HEK293 (cell line): ENCODE results near the gene MACF1.

Source experiments
- CTCF ChIA-PET: fragments of 350-600 bp; formaldehyde crosslinking; extraction: SDS; loops from one replicate; lab custom pipeline; 2021; ENCODE audit warnings: antibody characterized with exemption; lab: Yijun Ruan, JAX
- POLR2A ChIA-PET: fragments of 300-600 bp; formaldehyde crosslinking; extraction: SDS; loops from one replicate; lab custom pipeline; 2020; ENCODE audit warnings: antibody characterized with exemption, inconsistent platforms; lab: Yijun Ruan, JAX
- H3K27ac ChIP-seq: fragments of 200-500 bp; sonication (Bioruptor generic); 2 replicates; pipeline ENCODE4 v1.5.1; 2014; ENCODE audit warnings: low read depth, low read length, control low read depth, inconsistent platforms; ENCODE audit errors: extremely low read depth
- H3K36me3 ChIP-seq, 2 experiments: fragments of 200-500 bp in 1 of 2; sonication (Bioruptor generic) in 1 of 2; 1 replicate in 1 of 2; 2 replicates in 1 of 2; pipeline ENCODE4 v1.5.1; 2014 to 2017; ENCODE audit warnings: inconsistent platforms in 2 of 2, low read length in 2 of 2; ENCODE audit not compliant: control insufficient read depth in 2 of 2, insufficient read depth in 1 of 2
- H3K4me1 ChIP-seq: fragments of 200-500 bp; sonication (Bioruptor generic); 2 replicates; pipeline ENCODE4 v1.5.1; 2014; ENCODE audit warnings: mild to moderate bottlenecking, low read length, inconsistent platforms; ENCODE audit not compliant: control insufficient read depth, insufficient read depth
- H3K4me3 ChIP-seq: 2 replicates; pipeline ENCODE4 v1.5.1; 2011; ENCODE audit warnings: low read depth, mild to moderate bottlenecking, control low read depth, low read length, moderate library complexity
- H3K9me3 ChIP-seq: fragments of 200-500 bp; sonication (Bioruptor generic); 2 replicates; pipeline ENCODE4 v1.5.1; 2014; ENCODE audit warnings: low read depth, low read length, inconsistent platforms; ENCODE audit not compliant: control insufficient read depth, insufficient read depth
- KLF1 ChIP-seq: fragments of 450-650 bp; formaldehyde crosslinking; IDR thresholded peaks from 2 replicates; pipeline ENCODE4 v1.5.1; 2016; ENCODE audit warnings: missing biosample characterization, missing genetic modification characterization
- MZF1 ChIP-seq: fragments of 450-650 bp; formaldehyde crosslinking; IDR thresholded peaks from 2 replicates; pipeline ENCODE4 v1.5.1; 2017; ENCODE audit warnings: missing biosample characterization, missing genetic modification characterization, borderline replicate concordance
- SP3 ChIP-seq: fragments of 450-650 bp; formaldehyde crosslinking; IDR thresholded peaks from 2 replicates; pipeline ENCODE4 v1.5.1; 2016; ENCODE audit warnings: missing biosample characterization, missing genetic modification characterization
- ZNF175 ChIP-seq: fragments of 450-650 bp; formaldehyde crosslinking; IDR thresholded peaks from 2 replicates; pipeline ENCODE4 v1.5.1; 2016; ENCODE audit warnings: missing biosample characterization, missing genetic modification characterization
- ZNF548 ChIP-seq: fragments of 450-650 bp; formaldehyde crosslinking; IDR thresholded peaks from 2 replicates; pipeline ENCODE4 v1.5.1; 2016; ENCODE audit warnings: missing biosample characterization, missing genetic modification characterization
- ZNF600 ChIP-seq: fragments of 450-650 bp; formaldehyde crosslinking; IDR thresholded peaks from 2 replicates; pipeline ENCODE4 v1.5.1; 2016; ENCODE audit warnings: missing biosample characterization, missing genetic modification characterization
- ZNF660 ChIP-seq: fragments of 450-650 bp; IDR thresholded peaks from 2 replicates; pipeline ENCODE4 v1.5.1; 2018; ENCODE audit warnings: missing biosample characterization, mild to moderate bottlenecking, missing genetic modification characterization
- ZNF76 ChIP-seq: fragments of 450-650 bp; formaldehyde crosslinking; IDR thresholded peaks from 2 replicates; pipeline ENCODE4; 2016; ENCODE audit warnings: low read depth, missing biosample characterization, missing genetic modification characterization, borderline replicate concordance
- TF ChIP-seq, protein P1 (sequence below): fragments of 450-650 bp; formaldehyde crosslinking; IDR thresholded peaks from 2 replicates; pipeline ENCODE4 v1.5.1; 2016; ENCODE audit warnings: missing biosample characterization, missing genetic modification characterization
- TF ChIP-seq, protein P2 (sequence below): fragments of 450-650 bp; formaldehyde crosslinking; IDR thresholded peaks from 2 replicates; pipeline ENCODE4 v1.5.1; 2016; ENCODE audit warnings: missing biosample characterization, missing genetic modification characterization

The MACF1 gene

DNA sequence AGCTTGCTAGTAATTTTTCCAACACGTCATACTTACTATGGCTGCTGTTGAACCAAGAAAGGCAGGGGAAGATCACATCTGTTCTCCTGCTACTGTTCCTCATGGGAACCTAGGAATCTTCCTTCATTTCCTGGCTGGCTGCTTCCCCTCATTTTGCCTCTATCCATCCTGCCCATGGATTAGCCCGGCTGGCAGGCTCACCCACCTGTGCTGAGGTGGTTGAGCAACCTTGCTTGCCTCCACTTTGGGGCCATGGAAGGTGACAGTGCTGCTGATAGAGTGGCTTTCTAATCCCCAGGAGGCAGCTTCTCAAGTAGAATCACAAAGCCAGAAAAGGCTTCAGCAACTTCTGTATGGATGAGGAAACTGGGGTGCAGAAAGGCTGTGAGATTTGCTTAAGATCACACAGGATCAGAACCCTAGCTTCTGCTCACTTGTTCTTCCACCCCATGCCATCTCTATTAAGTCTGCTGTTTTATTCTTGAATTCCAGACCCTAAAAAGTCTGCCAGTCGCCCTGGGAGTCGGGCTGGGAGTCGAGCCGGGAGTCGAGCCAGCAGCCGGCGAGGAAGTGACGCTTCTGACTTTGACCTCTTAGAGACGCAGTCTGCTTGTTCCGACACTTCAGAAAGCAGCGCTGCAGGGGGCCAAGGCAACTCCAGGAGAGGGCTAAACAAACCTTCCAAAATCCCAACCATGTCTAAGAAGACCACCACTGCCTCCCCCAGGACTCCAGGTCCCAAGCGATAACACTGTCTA, 280.7 kb downstream of the MACF1 start (continued):
- TF ChIP-seq, protein P1, sequence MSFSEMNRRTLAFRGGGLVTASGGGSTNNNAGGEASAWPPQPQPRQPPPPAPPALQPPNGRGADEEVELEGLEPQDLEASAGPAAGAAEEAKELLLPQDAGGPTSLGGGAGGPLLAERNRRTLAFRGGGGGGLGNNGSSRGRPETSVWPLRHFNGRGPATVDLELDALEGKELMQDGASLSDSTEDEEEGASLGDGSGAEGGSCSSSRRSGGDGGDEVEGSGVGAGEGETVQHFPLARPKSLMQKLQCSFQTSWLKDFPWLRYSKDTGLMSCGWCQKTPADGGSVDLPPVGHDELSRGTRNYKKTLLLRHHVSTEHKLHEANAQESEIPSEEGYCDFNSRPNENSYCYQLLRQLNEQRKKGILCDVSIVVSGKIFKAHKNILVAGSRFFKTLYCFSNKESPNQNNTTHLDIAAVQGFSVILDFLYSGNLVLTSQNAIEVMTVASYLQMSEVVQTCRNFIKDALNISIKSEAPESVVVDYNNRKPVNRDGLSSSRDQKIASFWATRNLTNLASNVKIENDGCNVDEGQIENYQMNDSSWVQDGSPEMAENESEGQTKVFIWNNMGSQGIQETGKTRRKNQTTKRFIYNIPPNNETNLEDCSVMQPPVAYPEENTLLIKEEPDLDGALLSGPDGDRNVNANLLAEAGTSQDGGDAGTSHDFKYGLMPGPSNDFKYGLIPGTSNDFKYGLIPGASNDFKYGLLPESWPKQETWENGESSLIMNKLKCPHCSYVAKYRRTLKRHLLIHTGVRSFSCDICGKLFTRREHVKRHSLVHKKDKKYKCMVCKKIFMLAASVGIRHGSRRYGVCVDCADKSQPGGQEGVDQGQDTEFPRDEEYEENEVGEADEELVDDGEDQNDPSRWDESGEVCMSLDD (tag by site-specific recombination) = no peak

DNA sequence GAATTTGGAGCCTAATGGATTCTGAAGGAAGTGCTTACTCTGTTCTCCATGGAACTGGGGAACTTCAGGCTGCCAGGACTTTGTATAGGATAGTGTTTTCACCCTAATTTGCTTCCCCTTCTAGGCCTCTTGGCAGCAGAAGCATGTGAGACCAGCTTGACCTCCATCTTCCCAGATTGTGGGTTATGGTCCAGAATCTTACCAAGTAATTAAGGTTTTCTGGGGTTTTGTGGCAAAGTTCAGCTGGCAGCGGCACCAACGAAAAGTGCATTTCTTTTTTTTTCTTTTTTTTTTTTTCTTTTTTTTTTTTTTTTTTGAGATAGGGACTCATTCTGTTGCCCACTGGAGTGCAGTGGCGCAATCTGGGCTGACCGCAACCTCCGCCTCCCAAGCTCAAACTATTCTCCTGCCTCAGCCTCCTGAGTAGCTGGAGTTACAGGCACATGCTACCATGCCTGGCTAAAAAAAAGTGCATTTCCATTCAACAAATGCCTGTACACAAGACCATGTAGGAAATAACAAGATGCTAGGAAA, 283.6 kb downstream of the MACF1 start:
- H3K27ac ChIP-seq = no peak overlapping the region
- H3K4me1 ChIP-seq = no peaks in the 10 kb centered on the region
- peaks cover 13 to 42% of the 10 kb centered on the region in 2 experiments for H3K36me3 ChIP-seq
- ChIA-PET POLR2A (no interaction called here), CTCF (interaction anchor here (0.9 to 1.0 kb wide), 3 partner anchors 51 to 170 kb away, joined by 3 read pairs; no protein-coding TSS in a partner anchor)
- TF ChIP-seq ZNF175 (tag by site-specific recombination) (no peak), SP3 (tag by site-specific recombination) (no peak), MZF1 (tag by site-specific recombination) (no peak)
- no peaks in the 10 kb centered on the region for H3K9me3 ChIP-seq
- no peak overlapping the region for H3K4me3 ChIP-seq

DNA sequence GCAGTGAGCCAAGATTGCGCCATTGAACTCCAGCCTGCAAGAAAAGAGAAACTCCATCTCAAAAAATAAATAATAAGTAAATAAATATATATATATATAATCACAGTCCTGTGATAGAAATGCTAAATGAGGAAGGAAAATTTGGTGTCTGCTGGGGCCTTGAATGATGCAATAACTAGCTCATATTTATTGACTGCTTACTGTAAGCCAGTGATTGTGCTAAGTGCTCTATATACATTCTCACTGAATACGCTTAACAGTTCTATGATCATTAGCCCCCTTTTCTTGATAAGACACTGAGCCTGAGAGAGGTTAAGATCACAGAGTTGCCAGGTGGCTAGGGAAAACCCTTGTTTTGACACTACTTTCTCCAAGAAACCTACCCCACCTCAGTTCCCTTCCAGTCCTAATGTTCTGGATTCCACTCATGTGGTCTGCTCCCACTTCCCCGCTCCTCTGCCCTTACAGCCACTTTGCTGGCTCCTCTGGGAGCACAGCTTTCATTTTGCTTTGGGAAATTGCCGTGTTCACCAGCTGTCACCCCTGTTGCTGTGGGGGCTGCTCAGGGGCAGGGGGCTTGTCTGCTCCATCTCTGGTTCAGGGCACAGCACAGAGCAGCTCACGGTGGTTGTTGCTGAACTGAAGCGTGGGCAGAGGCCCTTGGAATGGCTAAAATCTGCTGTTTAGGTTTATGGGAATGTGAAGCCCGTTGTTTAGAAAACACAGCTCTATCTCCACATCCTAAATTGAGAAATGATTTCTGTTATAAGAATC, 284.5 kb downstream of the MACF1 start:
- no peaks in the 10 kb centered on the region for H3K9me3 ChIP-seq
- no peaks in the 10 kb centered on the region for H3K4me1 ChIP-seq
- ChIA-PET POLR2A (interaction anchor here (0.6 kb wide), 1 partner anchor 66 kb away, joined by 3 read pairs; no protein-coding TSS in a partner anchor), CTCF (interaction anchor here (1.0 kb wide), 2 partner anchors 51 to 391 kb away, joined by 3 to 4 read pairs; no protein-coding TSS in a partner anchor)
- H3K4me3 ChIP-seq = no peak overlapping the region
- TF ChIP-seq ZNF600 (tag by site-specific recombination) = peak; percentile 88
- TF ChIP-seq ZNF548 = peak; percentile 74
- TF ChIP-seq KLF1 (tag by site-specific recombination) = no peak
- no peak for TF ChIP-seq ZNF76 (tag by site-specific recombination)
- 0 out of 2 replicates have a peak, but pooled peaks have one; percentile 13 for TF ChIP-seq ZNF660 (tag by site-specific recombination)
- H3K27ac ChIP-seq = no peak overlapping the region
- H3K36me3 ChIP-seq = peaks cover 13 to 36% of the 10 kb centered on the region in 2 experiments

DNA sequence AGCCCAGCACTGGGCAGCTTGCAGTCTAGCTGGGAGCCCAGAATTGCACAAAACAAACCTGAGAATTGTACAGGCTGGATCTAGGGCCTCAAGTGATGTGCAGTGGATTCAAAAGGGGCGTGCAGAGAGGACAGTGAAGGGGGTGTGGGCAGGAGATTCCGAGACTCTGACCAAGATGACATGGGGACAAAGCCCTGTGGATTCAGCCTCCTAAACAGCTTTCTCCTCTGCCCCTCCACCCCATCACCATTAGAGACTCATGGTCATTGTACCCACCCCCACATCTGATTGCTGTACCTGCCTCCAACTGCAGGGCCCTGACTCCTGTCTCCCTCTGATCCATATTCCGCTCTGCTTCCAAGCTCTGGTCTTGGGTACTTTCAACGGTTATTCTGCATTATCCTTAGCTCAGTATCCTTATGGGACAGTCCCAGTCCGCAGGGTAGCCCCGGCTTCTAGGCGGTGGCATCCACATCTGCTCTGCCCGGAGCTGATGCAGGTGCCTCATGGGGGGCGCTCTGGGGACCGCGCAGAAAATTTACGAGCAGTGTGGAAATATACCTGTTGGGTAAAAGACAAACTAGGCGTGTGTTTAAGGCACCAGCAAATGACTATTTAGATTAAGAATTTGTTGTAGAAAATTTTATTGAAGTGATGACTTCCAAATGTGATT, 285.2 kb downstream of the MACF1 start:
- no peaks in the 10 kb centered on the region for H3K4me1 ChIP-seq
- ChIA-PET CTCF (interaction anchor here (0.7 to 1.0 kb wide), 3 partner anchors 18 to 391 kb away, joined by 3 to 7 read pairs (median 4); no protein-coding TSS in a partner anchor), POLR2A (interaction anchor here (0.6 kb wide), 1 partner anchor 65 kb away, joined by 3 read pairs; no protein-coding TSS in a partner anchor)
- no peak overlapping the region; the same call in 1 of the 2 replicates for H3K27ac ChIP-seq
- no peaks in the 10 kb centered on the region for H3K9me3 ChIP-seq
- H3K36me3 ChIP-seq = peaks cover 13 to 31% of the 10 kb centered on the region in 2 experiments; a peak in 2 of 3 replicates
- H3K4me3 ChIP-seq = no peak overlapping the region
- TF ChIP-seq, protein P2, sequence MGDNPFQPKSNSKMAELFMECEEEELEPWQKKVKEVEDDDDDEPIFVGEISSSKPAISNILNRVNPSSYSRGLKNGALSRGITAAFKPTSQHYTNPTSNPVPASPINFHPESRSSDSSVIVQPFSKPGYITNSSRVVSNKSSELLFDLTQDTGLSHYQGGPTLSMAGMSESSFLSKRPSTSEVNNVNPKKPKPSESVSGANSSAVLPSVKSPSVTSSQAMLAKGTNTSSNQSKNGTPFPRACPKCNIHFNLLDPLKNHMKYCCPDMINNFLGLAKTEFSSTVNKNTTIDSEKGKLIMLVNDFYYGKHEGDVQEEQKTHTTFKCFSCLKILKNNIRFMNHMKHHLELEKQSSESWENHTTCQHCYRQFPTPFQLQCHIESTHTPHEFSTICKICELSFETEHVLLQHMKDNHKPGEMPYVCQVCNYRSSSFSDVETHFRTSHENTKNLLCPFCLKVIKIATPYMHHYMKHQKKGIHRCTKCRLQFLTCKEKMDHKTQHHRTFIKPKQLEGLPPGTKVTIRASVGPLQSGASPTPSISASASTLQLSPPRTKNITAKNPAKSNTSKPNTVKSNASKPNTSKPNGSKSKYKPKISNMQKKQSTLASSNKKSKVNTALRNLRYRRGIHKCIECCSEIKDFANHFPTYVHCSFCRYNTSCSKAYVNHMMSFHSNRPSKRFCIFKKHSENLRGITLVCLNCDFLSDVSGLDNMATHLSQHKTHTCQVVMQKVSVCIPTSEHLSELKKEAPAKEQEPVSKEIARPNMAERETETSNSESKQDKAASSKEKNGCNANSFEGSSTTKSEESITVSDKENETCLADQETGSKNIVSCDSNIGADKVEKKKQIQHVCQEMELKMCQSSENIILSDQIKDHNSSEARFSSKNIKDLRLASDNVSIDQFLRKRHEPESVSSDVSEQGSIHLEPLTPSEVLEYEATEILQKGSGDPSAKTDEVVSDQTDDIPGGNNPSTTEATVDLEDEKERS (tag by site-specific recombination) = no peak
- TF ChIP-seq ZNF600 (tag by site-specific recombination) = peak; percentile 18
